ENCODE measurements around the gene HOXA2.

The HOXA2 gene

GRCh38 chr7:27138985-27139333 is 36.5 kb upstream of the HOXA2 start:
- H3K27me3 ChIP-seq (ENCODE audit: control insufficient read depth in 1 of 2, insufficient read depth in 1 of 2, low read length in 2 of 2), result no peaks in the 10 kb centered on the region
- peaks cover 3 to 26% of the 10 kb centered on the region in 2 experiments for H3K36me3 ChIP-seq (ENCODE audit: control insufficient read depth in 1 of 2, insufficient read depth in 2 of 2, low read depth in 1 of 2, low read length in 2 of 2)
- H4K8ac ChIP-seq (ENCODE audit: low read length), result no peak overlapping the region
- H2BK5ac ChIP-seq (ENCODE audit: low read depth, low read length, poor library complexity, severe bottlenecking), result peak overlapping the region; percentile 88
- DNase-seq, result peak; percentile 13
- H4K91ac ChIP-seq (ENCODE audit: low read length), result no peak overlapping the region
- peaks cover 9% of the 10 kb centered on the region for H3K4me1 ChIP-seq (ENCODE audit: control insufficient read depth, insufficient read depth, low read depth, low read length)
- no peaks in the 10 kb centered on the region for H3K79me1 ChIP-seq (replicated peaks; ENCODE audit: low read length, poor library complexity, severe bottlenecking)
- H3K4ac ChIP-seq (ENCODE audit: low read depth in 1 of 2, low read length in 2 of 2), result no peak overlapping the region
- no peak overlapping the region for H2AFZ ChIP-seq (ENCODE audit: low read depth, low read length)
- WGBS, result 27% methylated on average over 10 of the region's 11 CpGs
- peak overlapping the region in 1 of 2 experiments; percentile 21 for H3K18ac ChIP-seq (ENCODE audit: low read depth in 1 of 2, low read length in 2 of 2)
- H3K27ac ChIP-seq (ENCODE audit: low read length, poor library complexity, severe bottlenecking), result peak overlapping the region; percentile 81
- H3K4me3 ChIP-seq (ENCODE audit: insufficient read depth in 1 of 2, low read depth in 1 of 2, low read length in 2 of 2), result peak overlapping the region; percentile 70 to 82
- no peak overlapping the region for H3K14ac ChIP-seq (ENCODE audit: low read length in 2 of 2)
- H3K4me2 ChIP-seq (ENCODE audit: low read length, poor library complexity, severe bottlenecking), result peak overlapping the region; percentile 49
- H3K23ac ChIP-seq (ENCODE audit: low read length in 2 of 2), result no peak overlapping the region
- H3K9ac ChIP-seq (ENCODE audit: low read length), result peak overlapping the region; percentile 97
- peak overlapping the region; percentile 82 for H2AK5ac ChIP-seq (ENCODE audit: low read length, severe bottlenecking)
- no peak overlapping the region for H2BK120ac ChIP-seq (ENCODE audit: low read depth, low read length)
- no peak overlapping the region for H2BK15ac ChIP-seq (ENCODE audit: low read depth, poor library complexity, severe bottlenecking)
- H3K9me3 ChIP-seq (ENCODE audit: control insufficient read depth, low read length), result no peaks in the 10 kb centered on the region
- H2BK12ac ChIP-seq (ENCODE audit: low read length in 2 of 2), result peak overlapping the region in 1 of 2 experiments; percentile 57

- no peak overlapping the region for H2BK12ac ChIP-seq (ENCODE audit: low read length in 2 of 2)
- no peaks in the 10 kb centered on the region for H3K9me3 ChIP-seq (ENCODE audit: control insufficient read depth, low read length)
- no peak for DNase-seq
- H2BK15ac ChIP-seq (ENCODE audit: low read depth, poor library complexity, severe bottlenecking), result no peak overlapping the region
- H4K91ac ChIP-seq (ENCODE audit: low read length), result no peak overlapping the region
- peak overlapping the region; percentile 97 for H3K9ac ChIP-seq (ENCODE audit: low read length)
- peaks cover 3 to 26% of the 10 kb centered on the region in 2 experiments for H3K36me3 ChIP-seq (ENCODE audit: control insufficient read depth in 1 of 2, insufficient read depth in 2 of 2, low read depth in 1 of 2, low read length in 2 of 2)
- H3K27me3 ChIP-seq (ENCODE audit: control insufficient read depth in 1 of 2, insufficient read depth in 1 of 2, low read length in 2 of 2), result no peaks in the 10 kb centered on the region
- peaks cover 8% of the 10 kb centered on the region for H3K4me1 ChIP-seq (ENCODE audit: control insufficient read depth, insufficient read depth, low read depth, low read length)
- H3K14ac ChIP-seq (ENCODE audit: low read length in 2 of 2), result no peak overlapping the region
- H2BK120ac ChIP-seq (ENCODE audit: low read depth, low read length), result no peak overlapping the region
- H3K4ac ChIP-seq (ENCODE audit: low read depth in 1 of 2, low read length in 2 of 2), result no peak overlapping the region
- H3K23ac ChIP-seq (ENCODE audit: low read length in 2 of 2), result no peak overlapping the region
- no peak overlapping the region for H2AFZ ChIP-seq (ENCODE audit: low read depth, low read length)
- peak overlapping the region; percentile 81 for H3K27ac ChIP-seq (ENCODE audit: low read length, poor library complexity, severe bottlenecking)
- H2AK5ac ChIP-seq (ENCODE audit: low read length, severe bottlenecking), result peak overlapping the region; percentile 82
- H3K4me3 ChIP-seq (ENCODE audit: insufficient read depth in 1 of 2, low read depth in 1 of 2, low read length in 2 of 2), result peak overlapping the region in 1 of 2 experiments; percentile 82
- H3K4me2 ChIP-seq (ENCODE audit: low read length, poor library complexity, severe bottlenecking), result peak overlapping the region; percentile 49
- no peak overlapping the region for H3K18ac ChIP-seq (ENCODE audit: low read depth in 1 of 2, low read length in 2 of 2)
- peak overlapping the region; percentile 22 for H2BK5ac ChIP-seq (ENCODE audit: low read depth, low read length, poor library complexity, severe bottlenecking)
- no peak overlapping the region for H4K8ac ChIP-seq (ENCODE audit: low read length)
- no peaks in the 10 kb centered on the region for H3K79me1 ChIP-seq (replicated peaks; ENCODE audit: low read length, poor library complexity, severe bottlenecking)
- WGBS, result no CpG with 5 or more reads among the region's 1 CpG
Observed at GRCh38 chr7:27138472-27138871, 36.0 kb upstream of the HOXA2 start.

DNA sequence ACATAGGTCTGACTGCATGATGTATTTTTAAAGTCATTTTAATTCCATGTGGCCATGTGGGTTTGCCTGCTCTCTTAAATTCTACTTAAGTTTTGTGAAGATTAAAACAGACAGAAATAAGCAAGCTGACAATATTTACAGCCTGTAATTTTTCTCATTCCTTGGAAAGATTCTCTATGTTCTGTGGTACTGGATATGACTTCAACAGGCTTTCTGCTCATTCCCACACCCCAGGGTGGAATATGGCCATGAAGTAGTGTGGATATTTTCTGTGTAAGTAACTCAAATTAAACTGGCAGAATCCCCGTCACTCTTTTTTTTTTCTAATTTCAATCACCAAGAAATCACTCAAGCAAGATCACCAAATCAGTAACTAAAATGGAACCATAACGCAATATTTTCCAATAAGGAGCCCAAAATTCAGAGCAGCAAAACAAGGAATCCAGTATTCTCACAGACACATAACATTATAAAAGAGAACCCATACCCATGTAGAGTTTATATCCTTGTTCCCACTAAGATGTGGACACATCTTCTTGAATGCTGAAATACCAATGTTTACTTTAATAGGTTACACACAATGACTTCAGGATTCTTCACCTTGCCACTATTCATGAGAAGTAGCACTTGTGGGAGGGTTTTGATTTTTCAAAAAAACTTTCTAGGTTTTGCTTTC is 35.3 kb upstream of the HOXA2 start:
- Histone ChIP-seq H3K4me2 (ENCODE audit: low read length, poor library complexity, severe bottlenecking) (peak overlapping the region; percentile 49), H3K4ac (ENCODE audit: low read depth in 1 of 2, low read length in 2 of 2) (no peak overlapping the region), H3K23ac (ENCODE audit: low read length in 2 of 2) (no peak overlapping the region), H2BK120ac (ENCODE audit: low read depth, low read length) (no peak overlapping the region), H3K27me3 (ENCODE audit: control insufficient read depth in 1 of 2, insufficient read depth in 1 of 2, low read length in 2 of 2) (no peaks in the 10 kb centered on the region), H2AK5ac (ENCODE audit: low read length, severe bottlenecking) (no peak overlapping the region), H3K18ac (ENCODE audit: low read depth in 1 of 2, low read length in 2 of 2) (no peak overlapping the region), H3K4me3 (ENCODE audit: insufficient read depth in 1 of 2, low read depth in 1 of 2, low read length in 2 of 2) (peak overlapping the region in 1 of 2 experiments; percentile 82), H3K9ac (ENCODE audit: low read length) (peak overlapping the region; percentile 97), H2BK15ac (ENCODE audit: low read depth, poor library complexity, severe bottlenecking) (no peak overlapping the region), H4K91ac (ENCODE audit: low read length) (no peak overlapping the region), H3K36me3 (ENCODE audit: control insufficient read depth in 1 of 2, insufficient read depth in 2 of 2, low read depth in 1 of 2, low read length in 2 of 2) (peaks cover 0 to 26% of the 10 kb centered on the region in 2 experiments), H2BK12ac (ENCODE audit: low read length in 2 of 2) (no peak overlapping the region), H4K8ac (ENCODE audit: low read length) (no peak overlapping the region), H3K9me3 (ENCODE audit: control insufficient read depth, low read length) (no peaks in the 10 kb centered on the region), H3K14ac (ENCODE audit: low read length in 2 of 2) (no peak overlapping the region), H2AFZ (ENCODE audit: low read depth, low read length) (no peak overlapping the region), H2BK5ac (ENCODE audit: low read depth, low read length, poor library complexity, severe bottlenecking) (no peak overlapping the region), H3K4me1 (ENCODE audit: control insufficient read depth, insufficient read depth, low read depth, low read length) (peaks cover 6% of the 10 kb centered on the region), H3K79me1 (replicated peaks; ENCODE audit: low read length, poor library complexity, severe bottlenecking) (no peaks in the 10 kb centered on the region), H3K27ac (ENCODE audit: low read length, poor library complexity, severe bottlenecking) (peak overlapping the region; percentile 81)
- peak; percentile 17 for DNase-seq
- WGBS, result 80% methylated on average over 2 of the region's 2 CpGs

DNA sequence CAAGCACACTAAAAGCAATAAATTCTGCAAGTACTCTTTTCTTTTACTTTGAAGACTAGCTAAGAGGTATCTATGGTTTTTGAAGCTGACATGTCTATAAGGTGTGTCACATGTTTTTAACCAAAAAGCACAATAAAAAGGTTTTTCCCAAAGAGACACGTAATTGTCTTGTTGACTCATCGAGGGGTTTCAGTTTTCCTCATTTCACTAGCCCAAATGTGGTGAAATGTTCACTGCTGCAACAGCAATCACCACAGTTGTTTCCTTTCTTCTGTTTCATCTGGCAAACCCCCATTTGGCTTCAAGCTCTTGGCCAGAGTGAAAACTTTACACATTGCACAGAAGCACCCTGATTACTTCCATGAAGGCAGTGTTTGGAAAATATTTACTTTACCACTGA is 31.9 kb upstream of the HOXA2 start:
- H3K4me1 ChIP-seq (ENCODE audit: control insufficient read depth, insufficient read depth, low read depth, low read length), result peaks cover 9% of the 10 kb centered on the region
- peaks cover 0 to 3% of the 10 kb centered on the region in 2 experiments for H3K36me3 ChIP-seq (ENCODE audit: control insufficient read depth in 1 of 2, insufficient read depth in 2 of 2, low read depth in 1 of 2, low read length in 2 of 2)
- no peaks in the 10 kb centered on the region for H3K27me3 ChIP-seq (ENCODE audit: control insufficient read depth in 1 of 2, insufficient read depth in 1 of 2, low read length in 2 of 2)
- H3K14ac ChIP-seq (ENCODE audit: low read length in 2 of 2), result no peak overlapping the region
- no peak overlapping the region for H2AFZ ChIP-seq (ENCODE audit: low read depth, low read length)
- H4K91ac ChIP-seq (ENCODE audit: low read length), result no peak overlapping the region
- peak overlapping the region in 1 of 2 experiments; percentile 32 for H3K4me3 ChIP-seq (ENCODE audit: insufficient read depth in 1 of 2, low read depth in 1 of 2, low read length in 2 of 2)
- no peak overlapping the region for H4K8ac ChIP-seq (ENCODE audit: low read length)
- H3K27ac ChIP-seq (ENCODE audit: low read length, poor library complexity, severe bottlenecking), result no peak overlapping the region
- H3K9me3 ChIP-seq (ENCODE audit: control insufficient read depth, low read length), result no peaks in the 10 kb centered on the region
- no peak overlapping the region for H3K4ac ChIP-seq (ENCODE audit: low read depth in 1 of 2, low read length in 2 of 2)
- no peak overlapping the region for H2AK5ac ChIP-seq (ENCODE audit: low read length, severe bottlenecking)
- WGBS, result 52% methylated on average over 2 of the region's 2 CpGs
- no peak overlapping the region for H2BK5ac ChIP-seq (ENCODE audit: low read depth, low read length, poor library complexity, severe bottlenecking)
- no peaks in the 10 kb centered on the region for H3K79me1 ChIP-seq (replicated peaks; ENCODE audit: low read length, poor library complexity, severe bottlenecking)
- no peak overlapping the region for H3K18ac ChIP-seq (ENCODE audit: low read depth in 1 of 2, low read length in 2 of 2)
- H3K4me2 ChIP-seq (ENCODE audit: low read length, poor library complexity, severe bottlenecking), result no peak overlapping the region
- DNase-seq, result peak; percentile 49
- H2BK12ac ChIP-seq (ENCODE audit: low read length in 2 of 2), result no peak overlapping the region
- H3K23ac ChIP-seq (ENCODE audit: low read length in 2 of 2), result no peak overlapping the region
- H2BK15ac ChIP-seq (ENCODE audit: low read depth, poor library complexity, severe bottlenecking), result no peak overlapping the region
- peak overlapping the region; percentile 77 for H3K9ac ChIP-seq (ENCODE audit: low read length)
- H2BK120ac ChIP-seq (ENCODE audit: low read depth, low read length), result no peak overlapping the region

Measured in mesenchymal stem cell (in vitro differentiated cells and primary cell).